Measurements from ENCODE around the gene ZNRF3.

ZNRF3 gene

GRCh38 chr22:28914201-28914600 is 30.8 kb downstream of the ZNRF3 start:
- TF ChIP-seq, protein P1, sequence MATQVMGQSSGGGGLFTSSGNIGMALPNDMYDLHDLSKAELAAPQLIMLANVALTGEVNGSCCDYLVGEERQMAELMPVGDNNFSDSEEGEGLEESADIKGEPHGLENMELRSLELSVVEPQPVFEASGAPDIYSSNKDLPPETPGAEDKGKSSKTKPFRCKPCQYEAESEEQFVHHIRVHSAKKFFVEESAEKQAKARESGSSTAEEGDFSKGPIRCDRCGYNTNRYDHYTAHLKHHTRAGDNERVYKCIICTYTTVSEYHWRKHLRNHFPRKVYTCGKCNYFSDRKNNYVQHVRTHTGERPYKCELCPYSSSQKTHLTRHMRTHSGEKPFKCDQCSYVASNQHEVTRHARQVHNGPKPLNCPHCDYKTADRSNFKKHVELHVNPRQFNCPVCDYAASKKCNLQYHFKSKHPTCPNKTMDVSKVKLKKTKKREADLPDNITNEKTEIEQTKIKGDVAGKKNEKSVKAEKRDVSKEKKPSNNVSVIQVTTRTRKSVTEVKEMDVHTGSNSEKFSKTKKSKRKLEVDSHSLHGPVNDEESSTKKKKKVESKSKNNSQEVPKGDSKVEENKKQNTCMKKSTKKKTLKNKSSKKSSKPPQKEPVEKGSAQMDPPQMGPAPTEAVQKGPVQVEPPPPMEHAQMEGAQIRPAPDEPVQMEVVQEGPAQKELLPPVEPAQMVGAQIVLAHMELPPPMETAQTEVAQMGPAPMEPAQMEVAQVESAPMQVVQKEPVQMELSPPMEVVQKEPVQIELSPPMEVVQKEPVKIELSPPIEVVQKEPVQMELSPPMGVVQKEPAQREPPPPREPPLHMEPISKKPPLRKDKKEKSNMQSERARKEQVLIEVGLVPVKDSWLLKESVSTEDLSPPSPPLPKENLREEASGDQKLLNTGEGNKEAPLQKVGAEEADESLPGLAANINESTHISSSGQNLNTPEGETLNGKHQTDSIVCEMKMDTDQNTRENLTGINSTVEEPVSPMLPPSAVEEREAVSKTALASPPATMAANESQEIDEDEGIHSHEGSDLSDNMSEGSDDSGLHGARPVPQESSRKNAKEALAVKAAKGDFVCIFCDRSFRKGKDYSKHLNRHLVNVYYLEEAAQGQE (IDR thresholded peaks at IDR 0.05; ENCODE audit: low read depth) = no peak
- TF ChIP-seq TEAD4 (IDR thresholded peaks at IDR 0.05) = no peak
- no peak for TF ChIP-seq ZBTB7A (IDR thresholded peaks at IDR 0.05; ENCODE audit: low read depth)
- no peak for TF ChIP-seq TCF12 (IDR thresholded peaks at IDR 0.05; ENCODE audit: low read depth)

DNA sequence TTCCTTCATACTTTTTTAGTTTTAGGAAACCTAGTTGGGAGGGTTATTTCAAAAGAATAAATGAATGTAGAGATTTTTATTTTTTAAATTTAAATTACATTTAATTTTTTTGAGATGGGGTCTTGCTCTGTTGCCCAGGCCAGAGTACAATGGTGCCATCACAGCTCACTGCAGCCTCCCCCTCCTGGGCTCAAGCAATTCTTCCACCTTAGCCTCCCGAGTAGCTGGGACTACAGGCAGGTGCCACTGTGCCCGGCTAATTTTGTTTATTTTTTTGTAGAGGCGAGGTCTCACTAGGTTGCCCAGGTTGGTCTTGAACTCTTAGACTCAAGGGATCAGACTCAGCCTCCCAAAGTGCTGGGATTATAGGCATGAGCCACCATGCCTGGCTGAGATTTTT is 32.6 kb downstream of the ZNRF3 start:
- TF ChIP-seq NFIC (IDR thresholded peaks at IDR 0.05) (no peak), CREB1 (IDR thresholded peaks at IDR 0.05; ENCODE audit: low read depth) (no peak), USF1 (IDR thresholded peaks at IDR 0.05) (no peak), ZBTB7A (IDR thresholded peaks at IDR 0.05; ENCODE audit: low read depth) (no peak), CEBPB (IDR thresholded peaks at IDR 0.05) (no peak), FOXM1 (IDR thresholded peaks at IDR 0.05; ENCODE audit: borderline replicate concordance, low read depth) (no peak), YY1 (IDR thresholded peaks at IDR 0.05; ENCODE audit: low read depth) (no peak)
- TF ChIP-seq, protein P1 (IDR thresholded peaks at IDR 0.05; ENCODE audit: low read depth) = no peak
- TF ChIP-seq, protein P2, sequence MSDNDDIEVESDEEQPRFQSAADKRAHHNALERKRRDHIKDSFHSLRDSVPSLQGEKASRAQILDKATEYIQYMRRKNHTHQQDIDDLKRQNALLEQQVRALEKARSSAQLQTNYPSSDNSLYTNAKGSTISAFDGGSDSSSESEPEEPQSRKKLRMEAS (IDR thresholded peaks at IDR 0.05) = no peak

GRCh38 chr22:28917747-28918549 is 34.6 kb downstream of the ZNRF3 start:
- TF ChIP-seq CEBPB (IDR thresholded peaks at IDR 0.05) = no peak
- peak; percentile 27 for TF ChIP-seq RAD21 (IDR thresholded peaks at IDR 0.05; ENCODE audit: low read depth)
- TF ChIP-seq CREB1 (IDR thresholded peaks at IDR 0.05; ENCODE audit: low read depth) = no peak
- no peak; the same call in 1 of the 2 replicates for TF ChIP-seq FOXM1 (IDR thresholded peaks at IDR 0.05; ENCODE audit: borderline replicate concordance, low read depth)
- 0 out of 2 replicates have a peak, but pooled peaks have one; percentile 2 for TF ChIP-seq USF1 (IDR thresholded peaks at IDR 0.05)
- TF ChIP-seq TCF12 (IDR thresholded peaks at IDR 0.05; ENCODE audit: low read depth) = peak; percentile 64; the same call in 1 of the 2 replicates
- TF ChIP-seq, protein P2 (IDR thresholded peaks at IDR 0.05) = peak; percentile 56
- peak; percentile 58; the same call in 1 of the 2 replicates for TF ChIP-seq NFIC (IDR thresholded peaks at IDR 0.05)
- TF ChIP-seq TEAD4 (IDR thresholded peaks at IDR 0.05) = peak; percentile 65; the same call in 1 of the 2 replicates
- no peak for TF ChIP-seq TAF1 (IDR thresholded peaks at IDR 0.05; ENCODE audit: low read depth)
- TF ChIP-seq, protein P1 (IDR thresholded peaks at IDR 0.05; ENCODE audit: low read depth) = no peak

DNA sequence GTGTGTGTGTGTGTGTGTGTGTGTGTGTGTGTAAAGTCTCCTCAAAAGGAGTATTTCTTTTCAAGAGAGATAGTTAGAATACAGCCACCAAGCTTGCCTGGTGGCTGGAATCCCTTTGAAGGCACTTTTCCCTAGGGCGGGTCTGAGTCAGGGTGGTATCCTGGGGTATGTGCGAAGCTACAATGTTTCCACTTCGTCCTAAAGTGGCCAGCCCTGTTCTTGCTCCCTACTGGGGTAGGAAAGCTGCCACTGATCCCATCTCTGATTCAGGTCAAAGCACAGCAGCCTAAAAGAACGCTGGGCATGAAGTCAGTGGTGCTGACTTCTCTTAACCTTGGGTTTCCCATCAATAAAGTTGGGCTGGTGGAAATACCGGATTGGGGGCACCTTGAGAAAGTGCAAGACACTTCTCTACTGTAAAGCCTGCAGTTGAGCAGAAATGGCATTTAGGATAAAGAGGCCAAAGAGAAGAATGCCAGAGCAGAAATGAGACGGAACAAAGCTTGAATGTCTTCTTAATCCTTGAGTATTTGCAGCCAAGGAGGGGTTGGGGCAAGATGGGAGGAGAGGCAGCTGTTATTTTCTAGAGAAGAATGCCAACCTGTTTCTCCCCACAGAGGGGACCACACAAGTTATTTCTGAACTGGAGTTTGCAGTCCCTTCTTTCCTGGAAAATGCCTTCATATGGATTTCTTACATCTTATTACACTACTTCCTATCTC is 35.3 kb downstream of the ZNRF3 start:
- no peak for TF ChIP-seq EGR1 (IDR thresholded peaks at IDR 0.05)
- TF ChIP-seq RAD21 (IDR thresholded peaks at IDR 0.05; ENCODE audit: low read depth) = no peak
- TF ChIP-seq TCF12 (IDR thresholded peaks at IDR 0.05; ENCODE audit: low read depth) = no peak
- no peak for TF ChIP-seq NFIC (IDR thresholded peaks at IDR 0.05)
- TF ChIP-seq, protein P2 (IDR thresholded peaks at IDR 0.05) = no peak
- no peak for TF ChIP-seq ZBTB7A (IDR thresholded peaks at IDR 0.05; ENCODE audit: low read depth)
- TF ChIP-seq TAF1 (IDR thresholded peaks at IDR 0.05; ENCODE audit: low read depth) = no peak
- no peak for TF ChIP-seq CREB1 (IDR thresholded peaks at IDR 0.05; ENCODE audit: low read depth)
- no peak for TF ChIP-seq FOXM1 (IDR thresholded peaks at IDR 0.05; ENCODE audit: borderline replicate concordance, low read depth)
- TF ChIP-seq TEAD4 (IDR thresholded peaks at IDR 0.05) = no peak
- TF ChIP-seq, protein P1 (IDR thresholded peaks at IDR 0.05; ENCODE audit: low read depth) = no peak
- TF ChIP-seq EP300 (IDR thresholded peaks at IDR 0.05; ENCODE audit: borderline replicate concordance) = no peak

Data from Ishikawa (cell line).